AG08396 (cell line): ENCODE measurements around the gene CXCR5.

Experiments used
- DNase-seq: peaks from one replicate; pipeline ENCODE4 v3.0.0; 2012; ENCODE audit warnings: low spot score, mixed read lengths

Gene CXCR5

GRCh38 chr11:118928101-118928869 is 44.6 kb downstream of the CXCR5 start:
- peak; percentile 96 for DNase-seq

- peak; percentile 67 for DNase-seq
These were observed 45.3 kb downstream of the CXCR5 start for GRCh38 chr11:118928870-118929500.

GRCh38 chr11:118929501-118930093 is 45.9 kb downstream of the CXCR5 start:
- peak; percentile 75 for DNase-seq

GRCh38 chr11:118930094-118930712 is 46.5 kb downstream of the CXCR5 start:
- peak; percentile 76 for DNase-seq

- DNase-seq: no peak
These were observed 47.9 kb downstream of the CXCR5 start for GRCh38 chr11:118931571-118931970.

GRCh38 chr11:118933486-118933885 is 49.8 kb downstream of the CXCR5 start:
- DNase-seq: no peak

GRCh38 chr11:118935376-118935775 is 51.7 kb downstream of the CXCR5 start:
- no peak for DNase-seq

- no peak for DNase-seq
These were observed 55.1 kb downstream of the CXCR5 start for GRCh38 chr11:118938491-118939403.

- no peak for DNase-seq
These were observed 55.8 kb downstream of the CXCR5 start for GRCh38 chr11:118939404-118939915.

GRCh38 chr11:118939953-118940598 is 56.4 kb downstream of the CXCR5 start:
- DNase-seq: no peak

- DNase-seq: no peak
These were observed 63.4 kb downstream of the CXCR5 start for GRCh38 chr11:118947091-118947490.
